Thyroid gland (tissue), 4 donors: ENCODE results near the gene TRAM2.

Experiments
- POLR2A ChIP-seq, 2 donors: fragments of 450-650 bp; IDR thresholded peaks; one replicate each; pipeline ENCODE4 v1.6.1; 2017; ENCODE audit warnings: antibody characterized with exemption in 2 of 2, mild to moderate bottlenecking in 2 of 2, moderate library complexity in 1 of 2
- TF ChIP-seq, protein P1 (sequence below), 6 experiments: fragments of 200-600 bp in 3 of 6; fragments of 450-650 bp in 3 of 6; sonication (generic) in 3 of 6; IDR thresholded peaks; one replicate each; pipeline ENCODE4 v1.5.1; 2016 to 2019; ENCODE audit warnings: antibody characterized with exemption in 6 of 6, mild to moderate bottlenecking in 2 of 6, inconsistent platforms in 1 of 6, moderate library complexity in 1 of 6

DNA sequence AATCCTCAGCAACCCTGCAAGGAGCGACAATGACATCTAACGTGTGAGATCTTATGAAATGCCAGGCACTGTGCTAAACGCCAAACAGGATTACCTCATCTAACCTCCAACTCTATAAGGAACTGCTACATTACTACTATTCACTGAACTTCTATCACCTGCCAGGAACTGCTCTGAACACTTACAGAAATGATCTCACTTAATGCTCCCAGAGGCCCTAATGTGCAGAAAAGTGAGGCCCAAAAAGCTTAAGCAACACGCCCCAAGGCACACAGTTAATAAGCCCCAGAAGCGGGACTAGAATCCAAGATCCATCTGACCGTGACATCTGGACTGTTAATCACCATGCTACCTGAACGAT is 28.5 kb downstream of the TRAM2 start:
- TF ChIP-seq POLR2A (IDR thresholded peaks at IDR 0.05) = no peak
- TF ChIP-seq, protein P1, sequence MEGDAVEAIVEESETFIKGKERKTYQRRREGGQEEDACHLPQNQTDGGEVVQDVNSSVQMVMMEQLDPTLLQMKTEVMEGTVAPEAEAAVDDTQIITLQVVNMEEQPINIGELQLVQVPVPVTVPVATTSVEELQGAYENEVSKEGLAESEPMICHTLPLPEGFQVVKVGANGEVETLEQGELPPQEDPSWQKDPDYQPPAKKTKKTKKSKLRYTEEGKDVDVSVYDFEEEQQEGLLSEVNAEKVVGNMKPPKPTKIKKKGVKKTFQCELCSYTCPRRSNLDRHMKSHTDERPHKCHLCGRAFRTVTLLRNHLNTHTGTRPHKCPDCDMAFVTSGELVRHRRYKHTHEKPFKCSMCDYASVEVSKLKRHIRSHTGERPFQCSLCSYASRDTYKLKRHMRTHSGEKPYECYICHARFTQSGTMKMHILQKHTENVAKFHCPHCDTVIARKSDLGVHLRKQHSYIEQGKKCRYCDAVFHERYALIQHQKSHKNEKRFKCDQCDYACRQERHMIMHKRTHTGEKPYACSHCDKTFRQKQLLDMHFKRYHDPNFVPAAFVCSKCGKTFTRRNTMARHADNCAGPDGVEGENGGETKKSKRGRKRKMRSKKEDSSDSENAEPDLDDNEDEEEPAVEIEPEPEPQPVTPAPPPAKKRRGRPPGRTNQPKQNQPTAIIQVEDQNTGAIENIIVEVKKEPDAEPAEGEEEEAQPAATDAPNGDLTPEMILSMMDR (IDR thresholded peaks at IDR 0.05) = no peak
